ENCODE results near the gene C1orf198. TPM values are rescaled to one million over a fixed set of nuclear protein-coding genes. Genes with fewer than 3 reads are reported as not detected.
A peak's percentile ranks its signal among the peaks of the same experiment; 100 is the strongest.

Gene C1orf198
- total RNA-seq, 1 experiment from 2014 or later, result 156 TPM

- no peak overlapping the region for H3K27ac ChIP-seq
- peaks cover 14% of the 10 kb centered on the region for H3K4me1 ChIP-seq (replicated peaks)
- H3K36me3 ChIP-seq, result no peaks in the 10 kb centered on the region
- H3K9me3 ChIP-seq (replicated peaks), result no peaks in the 10 kb centered on the region
- no peak overlapping the region for H3K4me3 ChIP-seq
- no peaks in the 10 kb centered on the region for H3K27me3 ChIP-seq (replicated peaks)
- DNase-seq (ENCODE audit: low read depth in 1 of 2, low spot score in 2 of 2), result no peak
Observed at GRCh38 chr1:230900984-230901383, 32.7 kb upstream of the C1orf198 start.

GRCh38 chr1:230899841-230900251 is 31.5 kb upstream of the C1orf198 start:
- H3K9me3 ChIP-seq (replicated peaks), result no peaks in the 10 kb centered on the region
- no peaks in the 10 kb centered on the region for H3K27me3 ChIP-seq (replicated peaks)
- peak in 1 of 2 experiments; percentile 61 for DNase-seq (ENCODE audit: low read depth in 1 of 2, low spot score in 2 of 2)
- no peak overlapping the region for H3K4me3 ChIP-seq
- H3K4me1 ChIP-seq (replicated peaks), result 0 out of 2 replicates have a peak, but pooled peaks cover 4% of the 10 kb centered on the region
- peak overlapping the region; percentile 43 for H3K27ac ChIP-seq
- no peaks in the 10 kb centered on the region for H3K36me3 ChIP-seq

GRCh38 chr1:230898748-230899147 is 30.4 kb upstream of the C1orf198 start:
- H3K4me3 ChIP-seq, result no peak overlapping the region
- no peaks in the 10 kb centered on the region for H3K9me3 ChIP-seq (replicated peaks)
- no peaks in the 10 kb centered on the region for H3K27me3 ChIP-seq (replicated peaks)
- H3K4me1 ChIP-seq (replicated peaks), result 0 out of 2 replicates have a peak, but pooled peaks cover 4% of the 10 kb centered on the region
- no peak for DNase-seq (ENCODE audit: low read depth in 1 of 2, low spot score in 2 of 2)
- H3K27ac ChIP-seq, result no peak overlapping the region
- H3K36me3 ChIP-seq, result no peaks in the 10 kb centered on the region

GRCh38 chr1:230898144-230898543 is 29.8 kb upstream of the C1orf198 start:
- no peak overlapping the region for H3K27ac ChIP-seq
- no peak overlapping the region for H3K4me3 ChIP-seq
- 0 out of 2 replicates have a peak, but pooled peaks cover 4% of the 10 kb centered on the region for H3K4me1 ChIP-seq (replicated peaks)
- no peaks in the 10 kb centered on the region for H3K36me3 ChIP-seq
- DNase-seq (ENCODE audit: low read depth in 1 of 2, low spot score in 2 of 2), result no peak
- H3K9me3 ChIP-seq (replicated peaks), result no peaks in the 10 kb centered on the region
- H3K27me3 ChIP-seq (replicated peaks), result no peaks in the 10 kb centered on the region

- H3K9me3 ChIP-seq (replicated peaks), result 0 out of 2 replicates have a peak, but pooled peaks cover 3% of the 10 kb centered on the region
- DNase-seq (ENCODE audit: low read depth in 1 of 2, low spot score in 2 of 2), result no peak
- no peak overlapping the region for H3K4me3 ChIP-seq
- peaks cover 4% of the 10 kb centered on the region; the same call in 1 of the 2 replicates for H3K4me1 ChIP-seq (replicated peaks)
- H3K36me3 ChIP-seq, result no peaks in the 10 kb centered on the region
- H3K27me3 ChIP-seq (replicated peaks), result no peaks in the 10 kb centered on the region
- no peak overlapping the region for H3K27ac ChIP-seq
Observed at GRCh38 chr1:230896779-230897178, 28.5 kb upstream of the C1orf198 start.

- H3K4me3 ChIP-seq, result no peak overlapping the region
- H3K27me3 ChIP-seq (replicated peaks), result no peaks in the 10 kb centered on the region
- H3K36me3 ChIP-seq, result no peaks in the 10 kb centered on the region
- H3K9me3 ChIP-seq (replicated peaks), result 0 out of 2 replicates have a peak, but pooled peaks cover 3% of the 10 kb centered on the region
- peaks cover under 1% of the 10 kb centered on the region; the same call in 1 of the 2 replicates for H3K4me1 ChIP-seq (replicated peaks)
- H3K27ac ChIP-seq, result no peak overlapping the region
- DNase-seq (ENCODE audit: low read depth in 1 of 2, low spot score in 2 of 2), result no peak
Observed at GRCh38 chr1:230895452-230895851, 27.1 kb upstream of the C1orf198 start.

- DNase-seq (ENCODE audit: low read depth in 1 of 2, low spot score in 2 of 2), result no peak
- no peak overlapping the region for H3K4me3 ChIP-seq
- H3K36me3 ChIP-seq, result no peaks in the 10 kb centered on the region
- H3K27ac ChIP-seq, result no peak overlapping the region
- H3K27me3 ChIP-seq (replicated peaks), result no peaks in the 10 kb centered on the region
- no peaks in the 10 kb centered on the region; the same call in 1 of the 2 replicates for H3K4me1 ChIP-seq (replicated peaks)
- H3K9me3 ChIP-seq (replicated peaks), result 0 out of 2 replicates have a peak, but pooled peaks cover 3% of the 10 kb centered on the region
Observed at GRCh38 chr1:230894664-230895063, 26.3 kb upstream of the C1orf198 start.

GRCh38 chr1:230894032-230894431 is 25.7 kb upstream of the C1orf198 start:
- Histone ChIP-seq H3K4me1 (replicated peaks) (no peaks in the 10 kb centered on the region; the same call in 1 of the 2 replicates), H3K27me3 (replicated peaks) (no peaks in the 10 kb centered on the region), H3K27ac (no peak overlapping the region), H3K4me3 (no peak overlapping the region), H3K9me3 (replicated peaks) (0 out of 2 replicates have a peak, but pooled peaks cover 3% of the 10 kb centered on the region), H3K36me3 (no peaks in the 10 kb centered on the region)
- DNase-seq (ENCODE audit: low read depth in 1 of 2, low spot score in 2 of 2), result no peak

- no peak overlapping the region for H3K4me3 ChIP-seq
- 0 out of 2 replicates have a peak, but pooled peaks cover 5% of the 10 kb centered on the region for H3K9me3 ChIP-seq (replicated peaks)
- no peak for DNase-seq (ENCODE audit: low read depth in 1 of 2, low spot score in 2 of 2)
- no peaks in the 10 kb centered on the region for H3K27me3 ChIP-seq (replicated peaks)
- H3K36me3 ChIP-seq, result no peaks in the 10 kb centered on the region
- no peaks in the 10 kb centered on the region; the same call in 1 of the 2 replicates for H3K4me1 ChIP-seq (replicated peaks)
- no peak overlapping the region for H3K27ac ChIP-seq
Observed at GRCh38 chr1:230892018-230892491, 23.7 kb upstream of the C1orf198 start.

- Histone ChIP-seq H3K4me3 (no peak overlapping the region), H3K4me1 (replicated peaks) (no peaks in the 10 kb centered on the region; the same call in 1 of the 2 replicates), H3K36me3 (no peaks in the 10 kb centered on the region), H3K27ac (no peak overlapping the region), H3K9me3 (replicated peaks) (0 out of 2 replicates have a peak, but pooled peaks cover 5% of the 10 kb centered on the region), H3K27me3 (replicated peaks) (no peaks in the 10 kb centered on the region)
- DNase-seq (ENCODE audit: low read depth in 1 of 2, low spot score in 2 of 2), result peak in 1 of 2 experiments; percentile 17
Observed at GRCh38 chr1:230891413-230891812, 23.1 kb upstream of the C1orf198 start.

- no peak for DNase-seq (ENCODE audit: low read depth in 1 of 2, low spot score in 2 of 2)
- no peak overlapping the region for H3K27ac ChIP-seq
- H3K36me3 ChIP-seq, result no peaks in the 10 kb centered on the region
- no peaks in the 10 kb centered on the region for H3K27me3 ChIP-seq (replicated peaks)
- H3K9me3 ChIP-seq (replicated peaks), result peaks cover 6% of the 10 kb centered on the region; the same call in 1 of the 2 replicates
- no peaks in the 10 kb centered on the region for H3K4me1 ChIP-seq (replicated peaks)
- no peak overlapping the region for H3K4me3 ChIP-seq
Observed at GRCh38 chr1:230884646-230885045, 16.3 kb upstream of the C1orf198 start.

GRCh38 chr1:230883967-230884366 is 15.6 kb upstream of the C1orf198 start:
- no peaks in the 10 kb centered on the region for H3K27me3 ChIP-seq (replicated peaks)
- H3K4me1 ChIP-seq (replicated peaks), result no peaks in the 10 kb centered on the region
- peaks cover 6% of the 10 kb centered on the region; the same call in 1 of the 2 replicates for H3K9me3 ChIP-seq (replicated peaks)
- H3K4me3 ChIP-seq, result no peak overlapping the region
- no peak for DNase-seq (ENCODE audit: low read depth in 1 of 2, low spot score in 2 of 2)
- no peaks in the 10 kb centered on the region for H3K36me3 ChIP-seq
- H3K27ac ChIP-seq, result no peak overlapping the region

- Histone ChIP-seq H3K27me3 (replicated peaks) (no peaks in the 10 kb centered on the region), H3K36me3 (no peaks in the 10 kb centered on the region), H3K9me3 (replicated peaks) (peaks cover under 1% of the 10 kb centered on the region; the same call in 1 of the 2 replicates), H3K4me1 (replicated peaks) (peaks cover 6% of the 10 kb centered on the region), H3K27ac (no peak overlapping the region), H3K4me3 (no peak overlapping the region)
- no peak for DNase-seq (ENCODE audit: low read depth in 1 of 2, low spot score in 2 of 2)
Observed at GRCh38 chr1:230879778-230880177, 11.5 kb upstream of the C1orf198 start.

GRCh38 chr1:230878591-230878990 is 10.3 kb upstream of the C1orf198 start:
- H3K4me3 ChIP-seq, result no peak overlapping the region
- peaks cover 6% of the 10 kb centered on the region for H3K4me1 ChIP-seq (replicated peaks)
- H3K27me3 ChIP-seq (replicated peaks), result no peaks in the 10 kb centered on the region
- DNase-seq (ENCODE audit: low read depth in 1 of 2, low spot score in 2 of 2), result no peak
- no peaks in the 10 kb centered on the region for H3K36me3 ChIP-seq
- no peaks in the 10 kb centered on the region for H3K9me3 ChIP-seq (replicated peaks)
- H3K27ac ChIP-seq, result no peak overlapping the region
